ENCODE measurements around the gene C13orf42. TPM values are rescaled to one million over a fixed set of nuclear protein-coding genes. Genes with fewer than 3 reads are reported as not detected.

Gene C13orf42
- total RNA-seq, result not detected

DNA sequence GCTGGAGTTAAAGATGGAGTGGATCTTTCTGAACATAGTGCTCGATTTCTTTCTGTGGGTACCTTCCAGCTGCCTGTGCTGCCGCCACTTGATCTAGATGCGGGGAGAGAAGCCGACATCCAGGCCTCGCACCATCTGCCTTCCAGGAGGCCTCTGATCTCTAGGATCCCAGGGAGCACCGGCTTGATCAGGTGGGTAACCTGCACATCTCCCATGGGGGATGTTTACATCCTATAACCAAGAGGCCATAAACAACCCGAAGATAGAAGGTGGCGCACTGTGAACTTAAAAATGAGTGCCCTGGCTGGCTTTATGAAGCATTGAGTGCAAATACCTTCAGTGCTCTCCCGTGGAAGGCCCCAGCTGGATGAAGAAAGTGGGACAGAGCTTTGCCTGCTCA, at the start of gene C13orf42:
Gene C13orf42, minus strand, starts transcription at position 101 of the 400 bp plus-strand sequence. Its CDS starts 65 bp downstream, at position 36.
- in situ Hi-C loops (cut with MboI; ENCODE audit: low pct_ligation_motif_present in 1 of 4, low pct_unique_long_range_greater_than_20kb in 1 of 4, low sequenced_read_pairs in 3 of 4), result no loop called here
- Histone ChIP-seq H3K27ac (no peak within 1 kb of the TSS), H3K4me3 (no peak within 1 kb of the TSS), H3K4me1 (no peaks in the 10 kb centered on the region), H3K36me3 (no peaks in the 10 kb centered on the region), H3K27me3 (no peaks in the 10 kb centered on the region), H3K9me3 (no peaks in the 10 kb centered on the region)
- WGBS, 2 donors (ENCODE audit: low coverage in 1 of 2), result 86% methylated on average over 9 of the region's 9 CpGs; no CpG with 5 or more reads in 1 of the 2 donors
- DNase-seq, result no peak
- TF ChIP-seq POLR2A (IDR thresholded peaks at IDR 0.05) (no peak), EP300 (IDR thresholded peaks at IDR 0.05; ENCODE audit: low read depth) (no peak), POLR2AphosphoS5 (IDR thresholded peaks at IDR 0.05) (no peak)
- TF ChIP-seq, protein P1, sequence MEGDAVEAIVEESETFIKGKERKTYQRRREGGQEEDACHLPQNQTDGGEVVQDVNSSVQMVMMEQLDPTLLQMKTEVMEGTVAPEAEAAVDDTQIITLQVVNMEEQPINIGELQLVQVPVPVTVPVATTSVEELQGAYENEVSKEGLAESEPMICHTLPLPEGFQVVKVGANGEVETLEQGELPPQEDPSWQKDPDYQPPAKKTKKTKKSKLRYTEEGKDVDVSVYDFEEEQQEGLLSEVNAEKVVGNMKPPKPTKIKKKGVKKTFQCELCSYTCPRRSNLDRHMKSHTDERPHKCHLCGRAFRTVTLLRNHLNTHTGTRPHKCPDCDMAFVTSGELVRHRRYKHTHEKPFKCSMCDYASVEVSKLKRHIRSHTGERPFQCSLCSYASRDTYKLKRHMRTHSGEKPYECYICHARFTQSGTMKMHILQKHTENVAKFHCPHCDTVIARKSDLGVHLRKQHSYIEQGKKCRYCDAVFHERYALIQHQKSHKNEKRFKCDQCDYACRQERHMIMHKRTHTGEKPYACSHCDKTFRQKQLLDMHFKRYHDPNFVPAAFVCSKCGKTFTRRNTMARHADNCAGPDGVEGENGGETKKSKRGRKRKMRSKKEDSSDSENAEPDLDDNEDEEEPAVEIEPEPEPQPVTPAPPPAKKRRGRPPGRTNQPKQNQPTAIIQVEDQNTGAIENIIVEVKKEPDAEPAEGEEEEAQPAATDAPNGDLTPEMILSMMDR (IDR thresholded peaks at IDR 0.05), result no peak
- intact Hi-C loops (cut with DNase I; ENCODE audit: low total_unique reads), result loop anchor here (5.0 kb wide), 1 partner anchor 1384 kb away; no protein-coding TSS in a partner anchor

DNA sequence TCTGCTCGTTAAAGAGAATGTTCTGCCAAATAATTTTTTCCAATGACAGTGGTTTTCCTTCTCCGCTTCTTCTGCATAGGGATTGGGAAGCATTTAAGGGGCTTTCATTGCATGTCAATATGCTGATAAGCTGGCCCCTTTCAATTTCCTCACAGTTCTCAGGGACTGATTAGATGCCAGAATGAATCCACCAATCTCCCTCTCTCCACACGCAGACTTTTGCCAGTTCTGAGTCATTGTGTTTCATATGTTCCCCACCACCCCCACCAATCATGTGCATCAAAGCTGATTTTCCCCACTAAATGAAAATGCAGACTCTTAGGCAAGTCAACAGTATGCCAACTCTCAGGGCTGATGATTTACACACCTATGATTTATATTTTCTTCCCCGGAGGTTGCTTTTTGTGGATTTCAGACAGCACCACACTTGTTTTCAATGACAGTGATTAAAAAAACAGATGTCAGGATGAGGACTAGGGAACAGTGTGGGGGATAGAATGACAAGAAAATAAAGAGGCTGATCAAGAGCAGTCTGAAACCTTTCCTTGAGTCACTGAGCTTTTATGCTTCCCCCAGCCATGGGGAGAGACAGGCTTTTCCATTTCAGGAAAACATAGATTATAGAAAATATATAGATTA, 47.9 kb upstream of the C13orf42 start:
- DNase-seq, result no peak
- intact Hi-C loops (cut with DNase I; ENCODE audit: low total_unique reads) (no loop called here), in situ Hi-C loops (cut with MboI; ENCODE audit: low pct_ligation_motif_present in 1 of 4, low pct_unique_long_range_greater_than_20kb in 1 of 4, low sequenced_read_pairs in 3 of 4) (no loop called here)
- Histone ChIP-seq H3K9me3 (no peaks in the 10 kb centered on the region), H3K27ac (no peak overlapping the region), H3K36me3 (no peaks in the 10 kb centered on the region), H3K4me1 (peaks cover 0 to 8% (median 0%) of the 10 kb centered on the region in 4 donors), H3K4me3 (no peak overlapping the region), H3K27me3 (no peaks in the 10 kb centered on the region)
- 66 to 73% methylated on average over 3 to 4 of the region's 4 CpGs for WGBS, 2 donors (ENCODE audit: low coverage in 1 of 2)
- TF ChIP-seq POLR2AphosphoS5 (IDR thresholded peaks at IDR 0.05) (no peak), POLR2A (IDR thresholded peaks at IDR 0.05) (no peak)
- TF ChIP-seq, protein P1 (IDR thresholded peaks at IDR 0.05), result no peak

DNA sequence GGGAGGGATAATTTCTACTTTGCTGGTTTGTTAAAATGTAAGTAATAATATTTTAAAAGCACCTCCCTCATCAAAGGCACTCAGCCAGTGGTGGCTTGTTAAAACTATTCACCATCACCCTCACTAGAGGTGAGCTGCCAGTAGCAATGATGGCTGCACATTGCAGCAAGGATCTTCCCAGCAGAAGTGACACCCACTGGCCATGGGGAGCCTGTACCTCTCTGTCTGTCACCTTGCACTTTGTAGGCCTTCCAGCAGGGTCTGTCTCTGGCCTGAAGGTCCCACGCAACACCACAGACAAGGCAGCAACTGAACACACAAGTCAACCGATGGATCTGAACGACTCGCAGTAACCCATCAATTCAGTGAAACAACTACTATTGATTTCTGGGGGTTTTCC, 47.3 kb upstream of the C13orf42 start:
- H3K4me1 ChIP-seq, result peaks cover 0 to 9% (median 0%) of the 10 kb centered on the region in 4 donors
- 92 to 100% methylated on average over 2 to 4 of the region's 4 CpGs for WGBS, 2 donors (ENCODE audit: low coverage in 1 of 2)
- in situ Hi-C loops (cut with MboI; ENCODE audit: low pct_ligation_motif_present in 1 of 4, low pct_unique_long_range_greater_than_20kb in 1 of 4, low sequenced_read_pairs in 3 of 4) (no loop called here), intact Hi-C loops (cut with DNase I; ENCODE audit: low total_unique reads) (no loop called here)
- H3K9me3 ChIP-seq, result no peaks in the 10 kb centered on the region
- no peaks in the 10 kb centered on the region for H3K27me3 ChIP-seq
- H3K4me3 ChIP-seq, result no peak overlapping the region
- no peaks in the 10 kb centered on the region for H3K36me3 ChIP-seq
- H3K27ac ChIP-seq, result no peak overlapping the region
- no peak for DNase-seq
- no peak for TF ChIP-seq EP300 (IDR thresholded peaks at IDR 0.05; ENCODE audit: low read depth)
- TF ChIP-seq, protein P1 (IDR thresholded peaks at IDR 0.05), result no peak
- TF ChIP-seq POLR2A (IDR thresholded peaks at IDR 0.05), result no peak
- no peak for TF ChIP-seq POLR2AphosphoS5 (IDR thresholded peaks at IDR 0.05)

DNA sequence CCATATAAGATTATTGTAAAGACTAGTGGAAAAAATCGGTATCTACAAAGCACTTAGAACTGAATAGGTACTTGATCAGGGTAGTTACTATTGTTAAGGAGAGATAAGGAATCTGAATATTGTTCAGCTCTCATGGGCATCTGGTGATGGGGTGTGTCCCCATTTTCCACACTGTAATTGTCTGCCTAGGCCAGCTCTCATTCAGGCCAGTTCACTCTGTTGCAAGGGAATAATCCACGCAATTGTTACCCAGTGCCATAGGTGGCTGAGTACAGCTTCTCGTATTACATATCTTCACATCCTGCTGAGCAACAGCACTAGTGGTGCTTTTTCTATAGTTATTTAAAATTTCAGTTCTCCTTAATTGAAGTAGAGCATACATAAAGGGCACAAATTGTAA, 45.6 kb upstream of the C13orf42 start:
- Histone ChIP-seq H3K9me3 (no peaks in the 10 kb centered on the region), H3K4me3 (no peak overlapping the region), H3K27ac (no peak overlapping the region), H3K27me3 (no peaks in the 10 kb centered on the region), H3K4me1 (peaks cover 0 to 9% (median 0%) of the 10 kb centered on the region in 4 donors), H3K36me3 (no peaks in the 10 kb centered on the region)
- DNase-seq, result no peak
- intact Hi-C loops (cut with DNase I; ENCODE audit: low total_unique reads), result no loop called here
- TF ChIP-seq, protein P1 (IDR thresholded peaks at IDR 0.05), result no peak
- TF ChIP-seq EP300 (IDR thresholded peaks at IDR 0.05; ENCODE audit: low read depth), result no peak
- TF ChIP-seq POLR2A (IDR thresholded peaks at IDR 0.05), result no peak
- TF ChIP-seq POLR2AphosphoS5 (IDR thresholded peaks at IDR 0.05), result no peak
- 87 to 89% methylated on average over 3 of the region's 3 CpGs for WGBS, 2 donors (ENCODE audit: low coverage in 1 of 2)
- in situ Hi-C loops (cut with MboI; ENCODE audit: low pct_ligation_motif_present in 1 of 4, low pct_unique_long_range_greater_than_20kb in 1 of 4, low sequenced_read_pairs in 3 of 4), result no loop called here
